BE2C (cell line): ENCODE results near the gene LCLAT1.
A peak's percentile ranks its signal among the peaks of the same experiment; 100 is the strongest.
"Not testable (repeated sequence)": the region's sequence is repeated elsewhere in the genome, so short reads cannot be mapped to it uniquely, and the experiment has no call there.

ENCODE experiments used
- DNase-seq: peaks from one replicate; pipeline ENCODE4 v3.0.0-alpha.2; 2020
- H3K27me3 ChIP-seq: fragments of 250-450 bp; sonication (Bioruptor Pico); 2 replicates; pipeline ENCODE4 v1.5.1; 2020; ENCODE audit warnings: mild to moderate bottlenecking
- H3K36me3 ChIP-seq: fragments of 250-450 bp; sonication (Bioruptor Pico); 2 replicates; pipeline ENCODE4 v1.5.1; 2020; ENCODE audit warnings: mild to moderate bottlenecking
- H3K4me1 ChIP-seq: fragments of 250-450 bp; sonication (Bioruptor Pico); 2 replicates; pipeline ENCODE4 v1.5.1; 2020
- H3K4me3 ChIP-seq: 2 replicates; pipeline ENCODE4 v1.5.1; 2011; ENCODE audit warnings: low read depth, low read length
- H3K9me3 ChIP-seq: fragments of 250-450 bp; sonication (Bioruptor Pico); 2 replicates; pipeline ENCODE4 v1.5.1; 2020
- TF ChIP-seq, protein P1 (sequence below): IDR thresholded peaks from 2 replicates; pipeline ENCODE4 v1.5.1; 2012; ENCODE audit warnings: mild to moderate bottlenecking, low read depth, low read length

LCLAT1 gene

GRCh38 chr2:30505500-30506180 is 58.6 kb downstream of the LCLAT1 start:
- Histone ChIP-seq H3K4me3 (no peak overlapping the region), H3K9me3 (no peaks in the 10 kb centered on the region; the same call in 1 of the 2 replicates), H3K4me1 (peaks cover 21% of the 10 kb centered on the region; the same call in 1 of the 2 replicates), H3K27me3 (no peaks in the 10 kb centered on the region), H3K36me3 (no peaks in the 10 kb centered on the region)
- TF ChIP-seq, protein P1, sequence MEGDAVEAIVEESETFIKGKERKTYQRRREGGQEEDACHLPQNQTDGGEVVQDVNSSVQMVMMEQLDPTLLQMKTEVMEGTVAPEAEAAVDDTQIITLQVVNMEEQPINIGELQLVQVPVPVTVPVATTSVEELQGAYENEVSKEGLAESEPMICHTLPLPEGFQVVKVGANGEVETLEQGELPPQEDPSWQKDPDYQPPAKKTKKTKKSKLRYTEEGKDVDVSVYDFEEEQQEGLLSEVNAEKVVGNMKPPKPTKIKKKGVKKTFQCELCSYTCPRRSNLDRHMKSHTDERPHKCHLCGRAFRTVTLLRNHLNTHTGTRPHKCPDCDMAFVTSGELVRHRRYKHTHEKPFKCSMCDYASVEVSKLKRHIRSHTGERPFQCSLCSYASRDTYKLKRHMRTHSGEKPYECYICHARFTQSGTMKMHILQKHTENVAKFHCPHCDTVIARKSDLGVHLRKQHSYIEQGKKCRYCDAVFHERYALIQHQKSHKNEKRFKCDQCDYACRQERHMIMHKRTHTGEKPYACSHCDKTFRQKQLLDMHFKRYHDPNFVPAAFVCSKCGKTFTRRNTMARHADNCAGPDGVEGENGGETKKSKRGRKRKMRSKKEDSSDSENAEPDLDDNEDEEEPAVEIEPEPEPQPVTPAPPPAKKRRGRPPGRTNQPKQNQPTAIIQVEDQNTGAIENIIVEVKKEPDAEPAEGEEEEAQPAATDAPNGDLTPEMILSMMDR = no peak
- no peak for DNase-seq

GRCh38 chr2:30507460-30507859 is 60.4 kb downstream of the LCLAT1 start:
- H3K4me3 ChIP-seq, H3K9me3 ChIP-seq, H3K36me3 ChIP-seq, H3K27me3 ChIP-seq, DNase-seq: not testable (repeated sequence)
- H3K4me1 ChIP-seq = peaks cover 36% of the 10 kb centered on the region

DNA sequence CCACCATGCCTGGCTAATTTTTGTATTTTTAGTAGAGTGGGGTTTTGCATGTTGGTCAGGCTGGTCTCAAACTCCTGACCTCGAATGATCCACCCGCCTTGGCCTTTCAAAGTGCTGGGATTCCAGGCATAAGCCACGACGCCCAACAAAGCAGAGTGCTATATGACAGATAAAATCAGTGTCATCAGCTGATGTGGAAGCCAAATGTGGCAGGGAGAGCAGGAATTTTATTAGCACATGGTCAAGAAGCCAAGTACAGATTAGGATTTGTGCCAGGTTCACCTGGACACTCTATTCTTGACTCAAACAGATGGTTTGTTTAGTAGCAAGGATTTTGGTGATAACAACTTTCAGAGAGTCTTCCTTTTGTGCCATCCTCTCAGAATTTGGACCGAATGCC is 62.7 kb downstream of the LCLAT1 start:
- TF ChIP-seq, protein P1 = no peak
- H3K9me3 ChIP-seq = no peaks in the 10 kb centered on the region
- H3K4me1 ChIP-seq = peaks cover 50% of the 10 kb centered on the region
- no peaks in the 10 kb centered on the region for H3K36me3 ChIP-seq
- no peak for DNase-seq
- no peak overlapping the region for H3K4me3 ChIP-seq
- no peaks in the 10 kb centered on the region for H3K27me3 ChIP-seq

- Histone ChIP-seq H3K4me1 (peaks cover 55% of the 10 kb centered on the region), H3K27me3 (no peaks in the 10 kb centered on the region), H3K36me3 (no peaks in the 10 kb centered on the region), H3K4me3 (no peak overlapping the region), H3K9me3 (no peaks in the 10 kb centered on the region)
- DNase-seq = no peak
- TF ChIP-seq, protein P1 = no peak
Observed at GRCh38 chr2:30510409-30510808, 63.4 kb downstream of the LCLAT1 start.

DNA sequence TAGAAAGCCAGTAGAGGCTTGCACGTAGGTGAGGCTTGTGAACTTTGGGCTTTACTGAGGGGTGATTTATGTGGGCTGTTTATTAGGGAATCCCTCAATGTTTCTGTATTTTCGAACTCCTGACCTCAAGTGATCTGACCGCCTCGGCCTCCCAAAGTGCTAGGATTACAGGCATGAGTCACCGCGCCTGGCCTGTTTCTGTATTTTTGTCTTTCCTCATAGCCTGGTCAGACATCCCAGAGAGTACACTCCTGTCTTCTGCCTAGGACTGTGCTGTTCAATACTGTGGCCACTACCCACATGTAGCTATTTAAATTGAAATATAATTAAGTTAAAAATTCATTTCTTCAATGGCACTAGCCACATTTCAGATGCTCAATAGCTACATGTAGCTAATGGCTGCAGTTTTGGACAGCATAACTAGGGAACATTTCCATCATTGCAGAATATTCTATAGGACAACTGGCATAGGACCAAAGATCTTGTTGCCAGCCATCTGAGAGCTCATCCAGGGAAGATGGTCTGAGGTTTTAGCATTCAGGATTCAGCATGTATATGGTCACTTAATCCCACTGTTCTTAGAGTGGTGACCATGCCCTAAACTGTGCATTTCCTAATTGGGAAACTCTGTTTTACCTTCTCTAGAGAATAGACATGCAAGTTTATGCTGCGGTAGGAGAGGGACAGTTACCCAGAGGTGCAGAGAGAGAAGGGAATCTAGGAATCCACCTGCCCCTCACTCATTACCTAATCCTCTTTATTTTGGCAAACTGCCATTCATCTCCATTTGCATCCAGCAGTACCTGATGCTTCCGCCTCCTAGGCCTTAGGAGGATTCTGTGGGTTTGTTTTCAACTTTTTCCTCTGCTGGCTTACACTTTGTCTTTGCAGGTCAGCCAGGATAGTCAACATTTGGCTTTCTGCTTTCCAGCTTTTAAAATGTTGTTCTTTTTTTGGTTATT is 64.4 kb downstream of the LCLAT1 start:
- TF ChIP-seq, protein P1 = no peak
- Histone ChIP-seq H3K9me3 (no peaks in the 10 kb centered on the region), H3K4me3 (no peak overlapping the region), H3K4me1 (peaks cover 49% of the 10 kb centered on the region), H3K27me3 (no peaks in the 10 kb centered on the region), H3K36me3 (no peaks in the 10 kb centered on the region)
- DNase-seq = peak; percentile 46

- DNase-seq = no peak
- Histone ChIP-seq H3K9me3 (no peaks in the 10 kb centered on the region), H3K36me3 (no peaks in the 10 kb centered on the region), H3K4me3 (no peak overlapping the region), H3K4me1 (peaks cover 49% of the 10 kb centered on the region), H3K27me3 (no peaks in the 10 kb centered on the region)
- TF ChIP-seq, protein P1 = no peak
Observed at GRCh38 chr2:30512243-30512886, 65.3 kb downstream of the LCLAT1 start.

DNA sequence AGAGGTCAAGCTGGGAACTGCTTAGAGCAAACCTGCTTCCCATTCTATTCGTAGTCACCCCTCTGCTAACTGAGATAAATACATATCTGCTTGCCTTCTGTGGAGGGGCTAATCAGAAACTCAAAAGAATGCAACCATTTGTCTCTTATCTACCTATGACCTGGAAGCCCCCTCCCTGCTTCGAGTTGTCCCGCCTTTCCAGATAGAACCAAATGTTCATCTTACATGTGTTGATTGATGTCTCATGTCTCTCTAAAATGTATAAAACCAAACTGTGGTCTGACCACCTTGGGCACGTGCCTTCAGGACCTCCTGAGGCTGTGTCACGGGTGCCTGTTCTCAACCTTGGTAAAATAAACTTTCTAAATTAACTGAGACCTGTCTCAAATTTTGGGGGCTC is 66.6 kb downstream of the LCLAT1 start:
- not testable (repeated sequence) for H3K9me3 ChIP-seq, H3K4me3 ChIP-seq, H3K27me3 ChIP-seq, H3K36me3 ChIP-seq, DNase-seq
- peaks cover 49% of the 10 kb centered on the region for H3K4me1 ChIP-seq
